ENCODE data around the gene ETV2. TPM values are rescaled to one million over a fixed set of nuclear protein-coding genes. Genes with fewer than 3 reads are reported as not detected.

The ETV2 gene
- polyA plus RNA-seq, 1 donor (not counting 4 experiments of a cell fraction or from before 2014, with no cell fraction given): 0.43 TPM

- dilution Hi-C loops (cut with MboI; ENCODE audit: extremely low pct_ligation_motif_present, low sequenced_read_pairs): no loop called here
- no peaks in the 10 kb centered on the region for H3K9me1 ChIP-seq (ENCODE audit: control insufficient read depth, extremely low read depth, insufficient read depth, low read length)
These were observed 30.3 kb downstream of the ETV2 start for GRCh38 chr19:35671818-35672217.

DNA sequence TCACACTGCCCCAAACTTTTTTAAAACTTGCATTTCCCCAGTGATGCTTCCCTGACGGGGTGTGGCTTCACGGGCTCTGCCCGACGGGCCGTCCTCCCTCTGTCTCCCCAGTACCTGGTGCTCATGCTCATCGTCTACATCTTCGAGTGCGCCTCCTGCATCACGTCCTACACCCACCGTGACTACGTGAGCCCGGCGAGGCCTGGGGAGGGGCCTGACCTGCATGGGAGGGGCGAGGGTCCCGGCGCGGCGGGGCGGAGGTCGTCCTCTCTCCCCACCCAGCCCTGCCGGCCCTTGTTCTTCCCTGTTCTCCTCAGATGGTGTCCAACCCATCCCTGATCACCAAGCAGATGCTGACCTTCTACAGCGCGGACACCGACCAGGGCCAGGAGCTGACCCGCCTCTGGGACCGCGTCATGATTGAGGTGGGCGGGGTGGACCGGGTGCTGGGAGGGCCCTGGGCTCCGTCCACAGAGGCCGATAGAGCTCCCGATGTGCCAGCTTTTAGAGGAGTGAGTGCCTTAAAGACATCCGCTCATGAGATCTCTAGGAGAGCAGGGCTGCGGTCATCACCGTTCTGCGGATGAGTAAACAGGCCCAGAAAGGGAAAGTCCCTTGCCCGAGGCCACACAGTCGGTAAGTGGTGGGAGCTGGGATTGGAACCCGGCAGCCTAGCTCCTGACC lies 31.7 kb downstream of the ETV2 start:
- Histone ChIP-seq H3K27ac (ENCODE audit: control insufficient read depth, insufficient read depth, low read length) (no peak overlapping the region), H4K20me1 (ENCODE audit: control insufficient read depth, extremely low read depth, insufficient read depth, low read length) (no peaks in the 10 kb centered on the region), H3K79me2 (ENCODE audit: control insufficient read depth, insufficient read depth, low read length) (no peaks in the 10 kb centered on the region), H3K4me3 (ENCODE audit: control insufficient read depth in 2 of 3, extremely low read depth in 1 of 3, insufficient read depth in 2 of 3, low read depth in 1 of 3, low read length in 3 of 3) (peak overlapping the region; percentile 38 to 63 (median 56)), H3K9me3 (ENCODE audit: control insufficient read depth, low read depth, low read length) (no peaks in the 10 kb centered on the region), H3K4me2 (ENCODE audit: control insufficient read depth, extremely low read depth, insufficient read depth, low read depth, low read length) (peak overlapping the region; percentile 69), H3K9ac (ENCODE audit: control insufficient read depth, extremely low read depth, insufficient read depth, low read length) (peak overlapping the region; percentile 22), H3K4me1 (ENCODE audit: control insufficient read depth, extremely low read depth, insufficient read depth, low read length) (peaks cover 7% of the 10 kb centered on the region), H2AFZ (ENCODE audit: control insufficient read depth, low read length) (peak overlapping the region; percentile 85), H3K36me3 (ENCODE audit: control insufficient read depth in 2 of 2, extremely low read depth in 1 of 2, insufficient read depth in 2 of 2, low read length in 2 of 2) (no peaks in the 10 kb centered on the region), H3K27me3 (ENCODE audit: control insufficient read depth, extremely low read depth, insufficient read depth, low read length) (peaks cover 14% of the 10 kb centered on the region), H3K9me1 (ENCODE audit: control insufficient read depth, extremely low read depth, insufficient read depth, low read length) (no peaks in the 10 kb centered on the region)
- FAIRE-seq: peak; percentile 75
- peak; percentile 42 for DNase-seq (ENCODE audit: low read depth, low spot score)
- dilution Hi-C loops (cut with MboI; ENCODE audit: extremely low pct_ligation_motif_present, low sequenced_read_pairs): no loop called here
- TF ChIP-seq, protein P1, sequence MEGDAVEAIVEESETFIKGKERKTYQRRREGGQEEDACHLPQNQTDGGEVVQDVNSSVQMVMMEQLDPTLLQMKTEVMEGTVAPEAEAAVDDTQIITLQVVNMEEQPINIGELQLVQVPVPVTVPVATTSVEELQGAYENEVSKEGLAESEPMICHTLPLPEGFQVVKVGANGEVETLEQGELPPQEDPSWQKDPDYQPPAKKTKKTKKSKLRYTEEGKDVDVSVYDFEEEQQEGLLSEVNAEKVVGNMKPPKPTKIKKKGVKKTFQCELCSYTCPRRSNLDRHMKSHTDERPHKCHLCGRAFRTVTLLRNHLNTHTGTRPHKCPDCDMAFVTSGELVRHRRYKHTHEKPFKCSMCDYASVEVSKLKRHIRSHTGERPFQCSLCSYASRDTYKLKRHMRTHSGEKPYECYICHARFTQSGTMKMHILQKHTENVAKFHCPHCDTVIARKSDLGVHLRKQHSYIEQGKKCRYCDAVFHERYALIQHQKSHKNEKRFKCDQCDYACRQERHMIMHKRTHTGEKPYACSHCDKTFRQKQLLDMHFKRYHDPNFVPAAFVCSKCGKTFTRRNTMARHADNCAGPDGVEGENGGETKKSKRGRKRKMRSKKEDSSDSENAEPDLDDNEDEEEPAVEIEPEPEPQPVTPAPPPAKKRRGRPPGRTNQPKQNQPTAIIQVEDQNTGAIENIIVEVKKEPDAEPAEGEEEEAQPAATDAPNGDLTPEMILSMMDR (optimal IDR thresholded peaks at IDR 0.05 in 1 of 3, IDR thresholded peaks at IDR 0.05 in 1 of 3, conservative IDR thresholded peaks at IDR 0.05 in 1 of 3; ENCODE audit: extremely low read depth in 1 of 3, insufficient read depth in 2 of 3, low read length in 3 of 3): no peak
- no peak for TF ChIP-seq EZH2 (IDR thresholded peaks at IDR 0.05; ENCODE audit: low read length)

More at GRCh38 chr19:35671818-35672217, 30.3 kb downstream of the ETV2 start:
- FAIRE-seq: no peak
- Histone ChIP-seq H2AFZ (ENCODE audit: control insufficient read depth, low read length) (no peak overlapping the region), H3K9ac (ENCODE audit: control insufficient read depth, extremely low read depth, insufficient read depth, low read length) (no peak overlapping the region), H3K27ac (ENCODE audit: control insufficient read depth, insufficient read depth, low read length) (no peak overlapping the region), H3K9me3 (ENCODE audit: control insufficient read depth, low read depth, low read length) (no peaks in the 10 kb centered on the region), H3K36me3 (ENCODE audit: control insufficient read depth in 2 of 2, extremely low read depth in 1 of 2, insufficient read depth in 2 of 2, low read length in 2 of 2) (no peaks in the 10 kb centered on the region), H3K4me2 (ENCODE audit: control insufficient read depth, extremely low read depth, insufficient read depth, low read depth, low read length) (no peak overlapping the region), H4K20me1 (ENCODE audit: control insufficient read depth, extremely low read depth, insufficient read depth, low read length) (no peaks in the 10 kb centered on the region), H3K27me3 (ENCODE audit: control insufficient read depth, extremely low read depth, insufficient read depth, low read length) (peaks cover 14% of the 10 kb centered on the region), H3K4me3 (ENCODE audit: control insufficient read depth in 2 of 3, extremely low read depth in 1 of 3, insufficient read depth in 2 of 3, low read depth in 1 of 3, low read length in 3 of 3) (no peak overlapping the region), H3K79me2 (ENCODE audit: control insufficient read depth, insufficient read depth, low read length) (no peaks in the 10 kb centered on the region), H3K4me1 (ENCODE audit: control insufficient read depth, extremely low read depth, insufficient read depth, low read length) (peaks cover 7% of the 10 kb centered on the region)
- DNase-seq (ENCODE audit: low read depth, low spot score): no peak
- TF ChIP-seq EZH2 (IDR thresholded peaks at IDR 0.05; ENCODE audit: low read length): no peak
